Activated CD8-positive, alpha-beta T cell treated with anti-CD3 and anti-CD28 coated beads, Interleukin-2, amount 10 ng/mL, durations not matched to agents 7 days and 5 days (primary cell): ENCODE measurements around the gene BABAM2. TPM values are rescaled to one million over a fixed set of nuclear protein-coding genes. Genes with fewer than 3 reads are reported as not detected.

ENCODE experiments used
- ATAC-seq: fragments of 150-1000 bp; cut with Tn5 transposase; one replicate; pipeline ENCODE4 v1.10.0; 2021; ENCODE audit warnings: moderate library complexity
- CTCF ChIA-PET: fragments of 350-600 bp; sonication (Branson Sonifier 250); formaldehyde crosslinking; loops from one replicate; lab custom pipeline; 2021; ENCODE audit warnings: antibody characterized with exemption; lab: Charles Lee
- POLR2A ChIA-PET: fragments of 350-600 bp; sonication (Branson Sonifier 250); formaldehyde crosslinking; loops from one replicate; lab custom pipeline; 2021; ENCODE audit warnings: antibody characterized with exemption; lab: Charles Lee
- DNase-seq: peaks from one replicate; pipeline ENCODE4 v3.0.0-alpha.2; 2020
- H3K27ac Mint-ChIP-seq: one replicate; pipeline ENCODE4 v1.8.0; 2021; ENCODE audit warnings: mild to moderate bottlenecking, mixed read lengths
- H3K27me3 Mint-ChIP-seq: one replicate; pipeline ENCODE4 v1.8.0; 2021; ENCODE audit warnings: low read depth, mixed read lengths
- H3K36me3 Mint-ChIP-seq: one replicate; pipeline ENCODE4 v1.8.0; 2021; ENCODE audit warnings: low read depth, mixed read lengths
- H3K4me1 Mint-ChIP-seq: one replicate; pipeline ENCODE4 v1.8.0; 2021; ENCODE audit warnings: low read depth, mixed read lengths
- H3K4me3 Mint-ChIP-seq: one replicate; pipeline ENCODE4 v1.8.0; 2021; ENCODE audit warnings: mild to moderate bottlenecking, mixed read lengths
- H3K9me3 Mint-ChIP-seq: one replicate; pipeline ENCODE4 v1.8.0; 2022; ENCODE audit warnings: mixed read lengths; ENCODE audit not compliant: insufficient read depth
- total RNA-seq, 2 experiments: library from RNA; stranded (reverse); gene quantifications; one replicate each; pipeline ENCODE4 v1.2.3, GENCODE V29; 2021

BABAM2 gene
- total RNA-seq, 2 experiments from 2014 or later, result 47.0 to 49.0 TPM

DNA sequence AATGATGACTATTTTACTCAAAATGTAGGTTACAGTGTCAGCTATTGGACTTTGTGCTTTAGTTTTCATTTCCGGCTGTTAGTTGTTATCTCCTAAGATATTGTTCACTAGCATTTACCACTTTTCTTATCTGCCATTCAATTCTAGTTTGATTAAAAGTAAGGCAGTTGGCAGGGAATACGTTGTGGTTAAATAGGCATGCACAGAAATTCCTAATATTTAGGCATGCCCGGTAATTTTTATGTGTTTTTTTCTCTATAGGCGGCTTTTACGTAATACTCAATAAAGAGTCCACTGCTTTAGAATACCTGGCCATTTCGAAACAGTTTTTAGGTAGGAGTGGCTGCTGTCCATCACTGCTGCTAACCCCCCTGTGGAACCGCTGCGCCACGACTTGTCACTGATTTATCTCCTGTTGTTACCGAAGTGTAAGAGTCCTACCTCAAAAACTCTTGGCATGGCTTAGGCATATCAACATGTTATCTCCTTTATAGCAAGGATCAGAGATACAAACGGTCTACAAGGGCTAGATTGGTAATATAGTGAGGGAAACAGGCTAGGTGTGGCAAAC is 39.5 kb downstream of the BABAM2 start:
- Mint-ChIP-seq H3K9me3 (no peaks in the 10 kb centered on the region), H3K4me1 (peaks cover 17% of the 10 kb centered on the region), H3K27ac (no peak overlapping the region), H3K27me3 (no peaks in the 10 kb centered on the region), H3K4me3 (no peak overlapping the region), H3K36me3 (peaks cover 30% of the 10 kb centered on the region)
- ChIA-PET CTCF (no interaction called here), POLR2A (interaction anchor here (0.6 kb wide), 1 partner anchor 482 kb away, joined by 4 read pairs; no protein-coding TSS in a partner anchor)
- DNase-seq (no peak), ATAC-seq (no peak)

DNA sequence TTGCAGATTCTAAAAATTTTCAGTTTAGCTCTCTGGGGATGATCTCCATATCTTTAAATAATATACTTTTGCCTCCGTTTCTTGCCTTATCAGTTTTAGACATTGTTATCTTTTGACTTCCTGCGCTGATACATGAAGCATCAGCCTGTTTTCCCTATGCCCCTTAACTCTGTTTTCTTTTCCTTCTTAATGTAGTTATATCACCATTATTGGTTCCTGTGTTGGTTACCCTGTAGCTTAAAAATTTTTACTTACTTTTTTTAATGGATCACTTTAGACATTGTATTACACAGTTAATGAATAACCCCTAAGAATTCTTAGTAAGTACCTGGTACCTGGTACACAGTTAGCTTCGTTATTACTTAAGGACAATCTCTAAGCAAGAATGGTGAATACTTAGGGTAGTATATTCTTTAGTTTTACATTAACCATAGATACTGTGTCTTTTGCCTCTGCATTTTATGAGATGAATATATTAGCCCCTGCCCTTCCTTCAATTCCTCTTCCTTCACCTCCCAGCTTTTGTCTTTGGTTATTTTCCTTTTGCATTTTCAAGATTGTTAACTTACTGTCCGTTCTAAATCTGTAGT is 40.9 kb downstream of the BABAM2 start:
- ATAC-seq (no peak), DNase-seq (no peak)
- Mint-ChIP-seq H3K4me3 (no peak overlapping the region), H3K4me1 (peaks cover 5% of the 10 kb centered on the region), H3K27me3 (no peaks in the 10 kb centered on the region), H3K27ac (no peak overlapping the region), H3K9me3 (no peaks in the 10 kb centered on the region), H3K36me3 (peaks cover 30% of the 10 kb centered on the region)
- POLR2A ChIA-PET, result no interaction called here
- CTCF ChIA-PET, result no interaction called here

DNA sequence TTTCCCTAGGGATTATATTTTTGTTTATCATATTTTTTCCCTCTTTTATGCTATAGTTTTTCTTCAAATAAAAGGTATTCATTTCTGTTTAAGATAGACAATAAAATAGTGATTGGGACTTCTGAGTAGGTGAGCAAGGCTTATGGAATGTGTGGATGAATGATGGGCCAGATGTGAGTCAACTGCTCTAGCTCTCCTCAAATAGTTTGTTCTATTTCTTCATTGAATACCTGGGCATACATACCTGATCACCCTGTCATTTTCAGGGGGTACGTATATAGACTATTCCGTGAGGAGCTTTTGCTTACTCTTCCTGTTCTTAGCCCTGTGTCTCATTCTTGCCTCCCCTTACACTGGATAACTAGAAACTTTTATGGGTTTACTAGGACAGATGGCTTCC is 41.9 kb downstream of the BABAM2 start:
- Mint-ChIP-seq H3K27me3 (no peaks in the 10 kb centered on the region), H3K36me3 (peaks cover 28% of the 10 kb centered on the region), H3K4me1 (peaks cover 9% of the 10 kb centered on the region), H3K9me3 (no peaks in the 10 kb centered on the region), H3K4me3 (no peak overlapping the region), H3K27ac (no peak overlapping the region)
- DNase-seq, result no peak
- CTCF ChIA-PET, result no interaction called here
- POLR2A ChIA-PET, result no interaction called here
- no peak for ATAC-seq

DNA sequence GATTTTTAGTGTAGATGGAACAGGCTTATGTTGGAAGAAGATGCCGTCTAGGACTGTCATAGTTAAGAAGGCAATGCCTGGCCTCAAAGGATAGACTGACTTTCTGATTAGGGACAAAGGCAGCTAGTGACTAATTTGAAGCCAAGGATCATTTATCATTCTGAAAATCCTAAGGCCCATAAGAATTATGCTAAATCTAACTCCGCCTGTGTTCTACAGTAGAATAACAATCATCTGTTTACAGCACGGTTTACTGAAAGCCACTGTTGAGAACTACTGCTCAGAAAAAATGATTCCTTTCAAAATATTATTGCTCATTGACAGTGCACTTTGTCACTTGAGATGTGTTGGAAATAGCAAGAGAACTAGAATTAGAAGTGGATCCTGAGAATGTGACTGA is 44.5 kb downstream of the BABAM2 start:
- no peaks in the 10 kb centered on the region for H3K9me3 Mint-ChIP-seq
- POLR2A ChIA-PET, result no interaction called here
- CTCF ChIA-PET, result interaction anchor here (0.9 kb wide), 1 partner anchor 38 kb away, joined by 3 read pairs; no protein-coding TSS in a partner anchor
- peaks cover 29% of the 10 kb centered on the region for H3K36me3 Mint-ChIP-seq
- H3K4me1 Mint-ChIP-seq, result peaks cover 15% of the 10 kb centered on the region
- H3K27ac Mint-ChIP-seq, result no peak overlapping the region
- H3K27me3 Mint-ChIP-seq, result no peaks in the 10 kb centered on the region
- no peak overlapping the region for H3K4me3 Mint-ChIP-seq
- DNase-seq (no peak), ATAC-seq (no peak)

DNA sequence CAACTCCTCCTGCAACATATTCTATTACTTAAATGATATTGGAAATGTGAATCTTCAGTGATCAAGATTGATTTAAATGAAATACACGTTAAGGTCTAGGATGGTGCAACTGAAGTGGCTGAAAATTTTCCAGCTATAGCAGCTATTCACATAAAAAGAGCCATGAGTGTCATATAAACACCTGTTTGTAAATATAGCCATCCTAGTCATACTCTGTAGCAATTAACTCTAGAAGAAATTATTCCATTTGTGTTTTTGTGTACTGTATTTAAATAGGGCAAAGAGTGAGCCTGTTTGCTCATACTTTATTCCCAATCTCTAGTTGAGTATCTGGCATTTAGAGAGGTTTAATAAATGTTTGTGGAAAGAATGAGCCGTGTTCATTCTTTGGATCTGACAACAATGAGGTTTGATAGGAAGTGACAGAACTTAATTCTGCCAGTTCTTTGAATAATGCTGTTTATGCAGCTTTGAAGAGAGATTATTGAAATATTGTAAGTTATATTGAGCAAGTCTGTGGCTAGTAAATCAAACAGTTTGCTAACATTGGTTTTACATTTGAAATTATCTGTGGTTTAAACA is 49.7 kb downstream of the BABAM2 start:
- no peak overlapping the region for H3K4me3 Mint-ChIP-seq
- no peak for ATAC-seq
- no peaks in the 10 kb centered on the region for H3K9me3 Mint-ChIP-seq
- H3K27ac Mint-ChIP-seq, result no peak overlapping the region
- H3K4me1 Mint-ChIP-seq, result peaks cover 12% of the 10 kb centered on the region
- DNase-seq, result no peak
- H3K27me3 Mint-ChIP-seq, result no peaks in the 10 kb centered on the region
- peaks cover 19% of the 10 kb centered on the region for H3K36me3 Mint-ChIP-seq
- ChIA-PET CTCF (no interaction called here), POLR2A (no interaction called here)

DNA sequence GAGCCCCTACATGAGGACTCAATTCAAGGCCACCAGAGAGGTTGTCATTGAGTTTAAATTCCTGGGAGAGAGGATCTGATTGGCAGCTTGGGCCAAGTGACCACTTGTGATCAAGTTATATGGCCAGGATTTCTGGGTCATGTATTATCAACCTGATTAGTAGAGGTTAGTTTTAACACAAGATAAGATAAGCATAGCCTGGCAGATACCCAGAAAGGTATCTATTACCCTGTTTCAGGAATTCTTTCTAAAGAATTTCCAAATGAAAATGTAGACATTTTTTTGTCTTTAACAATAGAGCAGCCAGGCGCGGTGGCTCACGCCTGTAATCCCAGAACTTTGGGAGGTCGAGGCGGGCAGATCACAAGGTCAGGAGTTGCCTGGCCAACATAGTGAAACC is 50.5 kb downstream of the BABAM2 start:
- ATAC-seq, result no peak
- Mint-ChIP-seq H3K4me1 (peaks cover 12% of the 10 kb centered on the region), H3K36me3 (peaks cover 16% of the 10 kb centered on the region), H3K27me3 (no peaks in the 10 kb centered on the region), H3K27ac (no peak overlapping the region), H3K9me3 (no peaks in the 10 kb centered on the region), H3K4me3 (no peak overlapping the region)
- CTCF ChIA-PET, result no interaction called here
- DNase-seq, result no peak
- POLR2A ChIA-PET, result no interaction called here

DNA sequence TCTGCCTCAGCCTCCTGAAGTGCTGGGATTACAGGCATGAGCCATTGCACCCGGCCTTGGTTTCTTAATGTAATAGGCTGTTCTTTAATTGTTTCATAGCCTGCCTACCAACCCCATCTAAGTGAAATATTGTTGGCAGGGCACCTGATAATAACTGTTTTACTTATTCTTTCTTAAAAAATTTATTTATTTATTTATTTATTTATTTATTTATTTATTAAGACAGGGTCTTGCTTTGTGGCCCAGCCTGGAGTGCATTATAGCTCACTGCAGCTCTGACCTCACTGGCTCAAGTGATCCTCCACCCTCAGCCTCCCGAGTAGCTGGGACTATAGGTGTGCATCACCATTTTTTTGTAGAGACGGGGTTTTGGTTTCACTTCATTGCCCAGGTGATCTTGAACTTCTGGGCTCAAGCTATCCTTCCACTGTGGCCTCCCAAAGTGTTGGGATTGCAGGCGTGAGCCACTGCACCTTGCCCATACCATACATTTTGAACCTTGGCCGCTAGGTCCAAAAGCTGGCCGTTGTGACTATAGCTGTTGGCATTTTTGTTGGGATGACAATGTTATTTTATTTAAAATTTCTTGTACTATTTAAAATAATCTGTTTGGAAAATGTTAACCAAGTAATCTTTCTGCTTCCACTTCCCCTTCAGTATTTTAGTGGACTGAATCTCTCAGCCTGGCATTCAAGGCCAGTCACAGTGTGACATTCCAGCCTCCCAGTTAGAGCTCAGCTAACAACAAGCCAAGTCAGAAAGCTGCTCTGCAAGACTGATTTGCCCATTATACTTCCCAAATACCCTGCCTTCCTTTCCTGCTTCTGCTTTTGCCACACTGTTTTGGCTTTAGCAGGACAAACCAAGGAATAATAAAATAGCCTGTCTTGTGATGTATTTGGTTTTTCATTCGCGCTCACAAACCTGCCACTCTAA is 52.4 kb downstream of the BABAM2 start:
- no peaks in the 10 kb centered on the region for H3K9me3 Mint-ChIP-seq
- H3K27ac Mint-ChIP-seq, result no peak overlapping the region
- H3K4me3 Mint-ChIP-seq, result no peak overlapping the region
- DNase-seq (no peak), ATAC-seq (no peak)
- H3K36me3 Mint-ChIP-seq, result peaks cover 10% of the 10 kb centered on the region
- ChIA-PET CTCF (no interaction called here), POLR2A (no interaction called here)
- no peaks in the 10 kb centered on the region for H3K27me3 Mint-ChIP-seq
- peaks cover 13% of the 10 kb centered on the region for H3K4me1 Mint-ChIP-seq

DNA sequence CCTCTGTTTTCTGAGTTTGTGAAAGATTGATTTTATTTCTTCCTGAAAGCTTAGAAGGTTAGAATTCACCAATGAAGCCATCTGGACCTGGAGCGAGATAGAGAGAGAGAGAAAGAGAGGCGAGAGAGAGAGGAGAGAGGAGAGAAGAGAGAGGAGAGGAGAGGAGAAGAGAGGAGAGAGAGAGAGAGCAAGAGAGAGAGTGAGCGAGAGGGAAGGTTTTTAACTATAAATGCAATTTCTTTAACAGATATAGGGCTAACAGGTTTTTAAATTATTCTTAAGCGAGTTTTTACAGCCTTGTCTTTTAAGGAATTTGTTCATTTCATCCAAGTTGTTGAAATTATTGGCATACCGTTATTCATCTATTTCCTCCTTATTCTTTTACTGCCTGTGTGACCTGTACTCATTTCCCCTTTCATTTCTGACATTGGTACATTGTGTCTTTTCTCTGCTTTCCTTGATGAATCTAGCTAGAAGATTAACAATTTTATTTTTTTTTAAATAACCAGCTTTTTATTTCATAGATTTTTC is 56.1 kb downstream of the BABAM2 start:
- H3K9me3 Mint-ChIP-seq, result peaks cover 12% of the 10 kb centered on the region
- ChIA-PET POLR2A (no interaction called here), CTCF (no interaction called here)
- peaks cover 22% of the 10 kb centered on the region for H3K4me1 Mint-ChIP-seq
- DNase-seq (no peak), ATAC-seq (no peak)
- H3K27ac Mint-ChIP-seq, result no peak overlapping the region
- H3K27me3 Mint-ChIP-seq, result no peaks in the 10 kb centered on the region
- H3K36me3 Mint-ChIP-seq, result peaks cover 28% of the 10 kb centered on the region
- H3K4me3 Mint-ChIP-seq, result no peak overlapping the region

DNA sequence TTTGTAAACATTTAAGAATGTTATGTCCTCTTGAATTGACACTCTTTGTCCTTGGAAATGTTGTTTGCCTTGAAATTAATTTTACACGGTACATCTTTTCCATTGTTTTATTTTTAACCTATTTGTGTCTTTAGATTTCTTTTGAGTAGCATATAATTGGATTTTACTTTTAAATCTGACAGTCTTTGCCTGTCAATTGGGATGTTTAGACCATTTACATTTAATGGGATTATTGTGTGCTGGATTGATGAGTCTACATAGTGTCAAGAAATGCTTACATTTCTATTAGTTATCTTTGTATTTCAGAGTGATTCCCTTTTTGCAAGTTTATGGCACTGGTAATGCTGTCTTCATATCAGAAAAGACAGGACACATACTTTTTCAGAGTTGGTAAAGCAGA is 61.5 kb downstream of the BABAM2 start:
- ATAC-seq (no peak), DNase-seq (no peak)
- H3K27ac Mint-ChIP-seq, result no peak overlapping the region
- H3K4me1 Mint-ChIP-seq, result peaks cover 60% of the 10 kb centered on the region
- H3K9me3 Mint-ChIP-seq, result peaks cover 23% of the 10 kb centered on the region
- ChIA-PET POLR2A (no interaction called here), CTCF (no interaction called here)
- H3K4me3 Mint-ChIP-seq, result no peak overlapping the region
- peaks cover 57% of the 10 kb centered on the region for H3K36me3 Mint-ChIP-seq
- H3K27me3 Mint-ChIP-seq, result no peaks in the 10 kb centered on the region

DNA sequence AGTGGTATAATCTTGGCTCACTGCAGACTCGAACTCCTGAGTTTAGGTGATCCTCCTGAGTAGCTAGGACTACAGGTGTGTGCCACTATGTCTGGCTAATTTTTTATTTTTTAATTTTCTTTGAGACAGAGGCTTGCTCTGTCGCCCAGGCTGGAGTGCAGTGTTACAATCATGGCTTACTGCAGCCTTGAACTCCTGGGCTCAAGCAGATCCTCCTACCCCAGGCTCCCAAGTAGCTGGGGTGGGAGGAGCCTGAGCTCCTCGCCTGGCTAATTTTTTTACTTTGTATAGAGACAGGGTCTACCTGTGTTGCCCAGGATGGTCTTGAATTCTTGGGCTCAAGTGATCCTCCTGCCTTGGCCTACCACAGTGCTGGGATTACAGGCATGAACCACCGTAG is 62.5 kb downstream of the BABAM2 start:
- no peak for ATAC-seq
- Mint-ChIP-seq H3K9me3 (peaks cover 29% of the 10 kb centered on the region), H3K27ac (no peak overlapping the region), H3K27me3 (no peaks in the 10 kb centered on the region), H3K4me1 (peaks cover 65% of the 10 kb centered on the region), H3K4me3 (no peak overlapping the region), H3K36me3 (peaks cover 67% of the 10 kb centered on the region)
- ChIA-PET CTCF (interaction anchor here (1.1 kb wide), 2 partner anchors 10 to 29 kb away, joined by 3 to 4 read pairs; no protein-coding TSS in a partner anchor), POLR2A (interaction anchor here (1.2 kb wide), 1 partner anchor 63 kb away, joined by 3 read pairs; the partner anchor contains the start of genes BABAM2 and RBKS)
- no peak for DNase-seq

DNA sequence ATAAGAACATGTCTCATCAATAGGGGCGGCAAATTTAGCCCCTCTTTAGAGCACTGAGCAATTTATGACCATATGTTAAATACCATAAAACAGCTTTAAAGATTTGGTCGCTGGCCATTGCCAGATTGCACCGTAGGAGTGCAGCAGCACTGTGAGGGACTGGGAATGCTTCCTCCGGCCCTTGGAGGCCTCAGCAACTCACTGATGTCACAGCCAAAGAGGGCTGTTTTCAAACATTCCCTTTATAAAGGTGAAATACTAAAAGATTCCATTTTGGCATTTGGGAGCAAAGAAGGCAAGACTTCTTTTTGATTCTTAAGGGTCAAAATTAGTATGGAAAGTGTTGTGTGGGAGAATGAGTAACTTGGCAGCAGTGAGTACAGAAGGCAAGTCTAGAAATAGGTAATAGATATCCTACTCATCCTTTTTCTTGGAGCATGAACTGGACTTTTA is 63.7 kb downstream of the BABAM2 start:
- H3K9me3 Mint-ChIP-seq, result peaks cover 25% of the 10 kb centered on the region
- POLR2A ChIA-PET, result interaction anchor here (1.2 kb wide), 1 partner anchor 64 kb away, joined by 3 read pairs; the partner anchor contains the start of genes BABAM2 and RBKS
- no peak overlapping the region for H3K4me3 Mint-ChIP-seq
- H3K4me1 Mint-ChIP-seq, result peaks cover 71% of the 10 kb centered on the region
- DNase-seq (no peak), ATAC-seq (no peak)
- peak overlapping the region; percentile 67 for H3K27ac Mint-ChIP-seq
- CTCF ChIA-PET, result interaction anchor here (0.7 to 1.8 kb wide), 3 partner anchors 11 to 28 kb away, joined by 3 to 4 read pairs (median 3); no protein-coding TSS in a partner anchor
- H3K27me3 Mint-ChIP-seq, result no peaks in the 10 kb centered on the region
- H3K36me3 Mint-ChIP-seq, result peaks cover 62% of the 10 kb centered on the region
